ENCODE results near the gene SMARCC2.
A peak's percentile ranks its signal among the peaks of the same experiment; 100 is the strongest.

SMARCC2 gene

DNA sequence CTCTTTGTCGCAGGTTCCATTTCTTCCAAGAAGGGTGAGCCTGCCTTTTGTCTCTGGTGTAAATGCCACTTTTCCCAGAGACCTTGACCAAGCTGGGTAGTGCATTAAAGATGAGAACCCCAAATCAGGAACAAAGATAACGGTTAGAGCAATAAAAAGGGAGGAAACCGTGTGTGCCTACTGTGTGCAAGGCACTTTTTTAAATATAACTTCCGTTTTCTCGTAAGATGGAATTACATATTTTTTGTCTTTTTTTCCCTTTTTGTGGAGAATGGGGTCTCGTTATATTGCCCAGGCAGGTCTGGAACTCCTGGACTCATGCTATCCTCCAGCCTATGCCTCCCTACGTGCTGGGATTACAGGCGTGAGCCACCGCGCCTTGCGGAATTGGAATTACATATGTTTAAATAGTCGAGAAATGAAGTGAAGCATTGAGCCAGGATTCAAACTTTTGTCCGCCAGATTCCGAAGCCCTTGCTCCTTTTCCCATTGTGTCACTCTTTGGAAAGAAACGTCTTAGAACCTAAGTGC lies 34.4 kb upstream of the SMARCC2 start:
- Histone ChIP-seq H3K4me2 (ENCODE audit: low read length) (peak overlapping the region; percentile 78), H3K4me1 (ENCODE audit: control insufficient read depth, insufficient read depth, low read length) (peaks cover 26% of the 10 kb centered on the region), H3K9ac (ENCODE audit: low read depth, low read length) (peak overlapping the region; percentile 51), H3K36me3 (ENCODE audit: insufficient read depth, low read length) (no peaks in the 10 kb centered on the region), H3K27me3 (ENCODE audit: control insufficient read depth, insufficient read depth, low read length) (no peaks in the 10 kb centered on the region), H3K9me3 (replicated peaks; ENCODE audit: low read length) (no peaks in the 10 kb centered on the region), H3K4me3 (ENCODE audit: low read length) (peak overlapping the region; percentile 63)

DNA sequence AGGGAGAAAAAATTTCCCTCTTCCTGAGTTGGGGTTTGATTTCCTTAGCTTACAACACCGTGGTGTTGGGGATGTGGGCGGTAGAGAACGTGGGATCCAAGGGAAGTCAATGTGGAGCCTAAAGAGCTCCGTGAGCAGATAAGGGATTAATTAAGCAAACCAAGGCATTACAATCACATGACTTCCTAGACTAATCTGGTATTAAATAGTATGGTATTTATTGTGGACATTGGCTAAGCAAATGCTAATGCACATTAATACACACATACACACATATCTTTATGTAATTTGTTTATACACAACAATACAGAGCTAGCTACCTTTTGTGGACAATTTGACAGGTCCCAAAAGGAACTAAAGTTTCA lies 33.2 kb upstream of the SMARCC2 start:
- Histone ChIP-seq H3K4me2 (ENCODE audit: low read length) (peak overlapping the region; percentile 85), H3K4me3 (ENCODE audit: low read length) (peak overlapping the region; percentile 79), H3K36me3 (ENCODE audit: insufficient read depth, low read length) (no peaks in the 10 kb centered on the region), H3K4me1 (ENCODE audit: control insufficient read depth, insufficient read depth, low read length) (peaks cover 26% of the 10 kb centered on the region), H3K9ac (ENCODE audit: low read depth, low read length) (peak overlapping the region; percentile 88), H3K9me3 (replicated peaks; ENCODE audit: low read length) (no peaks in the 10 kb centered on the region), H3K27me3 (ENCODE audit: control insufficient read depth, insufficient read depth, low read length) (no peaks in the 10 kb centered on the region)

GRCh38 chr12:56221757-56222530 lies 32.7 kb upstream of the SMARCC2 start, which contains the start of gene RNF41:
RNF41 (minus strand) TSS chr12:56221922; CDS start chr12:56214047, 7,875 bp downstream.
- Histone ChIP-seq H3K4me3 (ENCODE audit: low read length) (peak within 1 kb of the TSS; percentile 79), H3K36me3 (ENCODE audit: insufficient read depth, low read length) (no peaks in the 10 kb centered on the region), H3K4me1 (ENCODE audit: control insufficient read depth, insufficient read depth, low read length) (peaks cover 26% of the 10 kb centered on the region), H3K9me3 (replicated peaks; ENCODE audit: low read length) (no peaks in the 10 kb centered on the region), H3K9ac (ENCODE audit: low read depth, low read length) (peak within 1 kb of the TSS; percentile 88), H3K27me3 (ENCODE audit: control insufficient read depth, insufficient read depth, low read length) (no peaks in the 10 kb centered on the region), H3K4me2 (ENCODE audit: low read length) (peak within 1 kb of the TSS; percentile 85)

GRCh38 chr12:56221232-56221756 lies 32.0 kb upstream of the SMARCC2 start:
- no peaks in the 10 kb centered on the region for H3K27me3 ChIP-seq (ENCODE audit: control insufficient read depth, insufficient read depth, low read length)
- H3K4me2 ChIP-seq (ENCODE audit: low read length) = peak overlapping the region; percentile 85
- H3K36me3 ChIP-seq (ENCODE audit: insufficient read depth, low read length) = peaks cover 4% of the 10 kb centered on the region
- no peaks in the 10 kb centered on the region for H3K9me3 ChIP-seq (replicated peaks; ENCODE audit: low read length)
- peak overlapping the region; percentile 79 for H3K4me3 ChIP-seq (ENCODE audit: low read length)
- H3K4me1 ChIP-seq (ENCODE audit: control insufficient read depth, insufficient read depth, low read length) = peaks cover 26% of the 10 kb centered on the region
- peak overlapping the region; percentile 88 for H3K9ac ChIP-seq (ENCODE audit: low read depth, low read length)

- Histone ChIP-seq H3K9ac (ENCODE audit: low read depth, low read length) (peak overlapping the region; percentile 88), H3K27me3 (ENCODE audit: control insufficient read depth, insufficient read depth, low read length) (no peaks in the 10 kb centered on the region), H3K4me1 (ENCODE audit: control insufficient read depth, insufficient read depth, low read length) (peaks cover 26% of the 10 kb centered on the region), H3K4me3 (ENCODE audit: low read length) (peak overlapping the region; percentile 79), H3K9me3 (replicated peaks; ENCODE audit: low read length) (no peaks in the 10 kb centered on the region), H3K36me3 (ENCODE audit: insufficient read depth, low read length) (peaks cover 8% of the 10 kb centered on the region), H3K4me2 (ENCODE audit: low read length) (peak overlapping the region; percentile 85)
Measured at GRCh38 chr12:56220611-56221231, 31.4 kb upstream of the SMARCC2 start.

- Histone ChIP-seq H3K4me1 (ENCODE audit: control insufficient read depth, insufficient read depth, low read length) (peaks cover 20% of the 10 kb centered on the region), H3K9ac (ENCODE audit: low read depth, low read length) (no peak overlapping the region), H3K36me3 (ENCODE audit: insufficient read depth, low read length) (peaks cover 13% of the 10 kb centered on the region), H3K4me2 (ENCODE audit: low read length) (peak overlapping the region; percentile 38), H3K4me3 (ENCODE audit: low read length) (no peak overlapping the region), H3K9me3 (replicated peaks; ENCODE audit: low read length) (no peaks in the 10 kb centered on the region), H3K27me3 (ENCODE audit: control insufficient read depth, insufficient read depth, low read length) (no peaks in the 10 kb centered on the region)
Measured at GRCh38 chr12:56219840-56220239, 30.6 kb upstream of the SMARCC2 start.

DNA sequence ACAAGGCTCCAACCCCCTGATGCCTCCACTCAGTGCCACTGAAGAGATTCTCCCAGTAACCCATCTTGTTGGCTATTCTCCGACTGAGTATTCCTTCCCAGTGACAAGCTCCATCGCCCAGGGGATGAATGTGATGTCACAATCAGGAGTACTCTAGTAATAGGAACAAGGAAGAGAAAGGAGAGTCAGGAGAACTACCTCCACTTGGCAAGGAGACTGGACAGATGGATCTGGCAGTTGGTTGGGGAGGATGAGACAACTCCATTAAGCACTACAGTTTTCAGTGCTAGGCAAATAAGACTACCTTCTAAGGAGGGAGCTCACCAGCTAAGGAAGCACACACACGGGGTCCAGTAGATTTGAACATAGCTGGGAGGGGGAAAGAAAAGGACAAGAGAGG lies 27.2 kb upstream of the SMARCC2 start:
- Histone ChIP-seq H3K9ac (ENCODE audit: low read depth, low read length) (no peak overlapping the region), H3K36me3 (ENCODE audit: insufficient read depth, low read length) (peaks cover 39% of the 10 kb centered on the region), H3K9me3 (replicated peaks; ENCODE audit: low read length) (no peaks in the 10 kb centered on the region), H3K27me3 (ENCODE audit: control insufficient read depth, insufficient read depth, low read length) (no peaks in the 10 kb centered on the region), H3K4me3 (ENCODE audit: low read length) (no peak overlapping the region), H3K4me1 (ENCODE audit: control insufficient read depth, insufficient read depth, low read length) (peaks cover 3% of the 10 kb centered on the region), H3K4me2 (ENCODE audit: low read length) (no peak overlapping the region)

DNA sequence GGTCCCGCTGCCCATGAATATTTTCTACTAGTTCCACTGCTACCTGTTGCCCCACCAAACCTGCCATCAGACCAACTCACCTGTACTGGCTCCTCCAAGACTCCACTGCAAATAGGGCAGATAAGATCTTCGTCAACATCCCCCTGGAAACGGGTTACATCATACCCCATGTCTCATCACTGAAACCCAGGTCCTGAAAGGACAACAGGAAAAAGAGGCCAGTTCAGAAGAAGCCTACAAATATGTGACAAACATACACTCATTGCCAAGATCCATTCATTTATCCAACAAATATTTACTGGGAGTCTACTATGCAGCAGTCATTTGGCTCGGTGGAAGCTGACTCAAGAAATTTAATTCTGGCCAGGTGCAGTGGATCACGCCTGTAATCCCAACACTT lies 24.6 kb upstream of the SMARCC2 start:
- H3K4me1 ChIP-seq (ENCODE audit: control insufficient read depth, insufficient read depth, low read length) = no peaks in the 10 kb centered on the region
- no peak overlapping the region for H3K4me2 ChIP-seq (ENCODE audit: low read length)
- H3K36me3 ChIP-seq (ENCODE audit: insufficient read depth, low read length) = peaks cover 53% of the 10 kb centered on the region
- no peak overlapping the region for H3K4me3 ChIP-seq (ENCODE audit: low read length)
- H3K9me3 ChIP-seq (replicated peaks; ENCODE audit: low read length) = no peaks in the 10 kb centered on the region
- H3K27me3 ChIP-seq (ENCODE audit: control insufficient read depth, insufficient read depth, low read length) = no peaks in the 10 kb centered on the region
- no peak overlapping the region for H3K9ac ChIP-seq (ENCODE audit: low read depth, low read length)

DNA sequence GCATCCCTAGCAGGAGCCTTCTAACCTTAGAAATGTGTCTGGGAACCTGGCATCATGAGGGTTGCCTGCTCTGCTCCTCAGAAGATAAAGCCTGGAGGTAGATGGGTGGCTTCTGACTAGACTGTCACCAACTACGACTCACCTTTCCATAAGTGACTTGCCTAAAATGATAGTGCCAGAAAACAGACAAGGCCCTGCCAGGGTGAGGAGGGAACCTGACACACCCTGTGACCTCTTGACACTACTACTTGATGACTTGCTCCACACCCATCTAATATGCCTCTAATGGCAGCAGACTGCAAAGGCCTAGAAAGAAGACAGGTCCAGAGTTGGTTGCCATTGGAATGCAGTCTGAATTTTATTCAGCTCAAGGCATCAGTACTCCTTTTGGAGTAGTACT lies 23.1 kb upstream of the SMARCC2 start:
- no peaks in the 10 kb centered on the region for H3K27me3 ChIP-seq (ENCODE audit: control insufficient read depth, insufficient read depth, low read length)
- no peak overlapping the region for H3K4me2 ChIP-seq (ENCODE audit: low read length)
- H3K9me3 ChIP-seq (replicated peaks; ENCODE audit: low read length) = no peaks in the 10 kb centered on the region
- H3K4me1 ChIP-seq (ENCODE audit: control insufficient read depth, insufficient read depth, low read length) = peaks cover 2% of the 10 kb centered on the region
- no peak overlapping the region for H3K9ac ChIP-seq (ENCODE audit: low read depth, low read length)
- no peak overlapping the region for H3K4me3 ChIP-seq (ENCODE audit: low read length)
- peaks cover 63% of the 10 kb centered on the region for H3K36me3 ChIP-seq (ENCODE audit: insufficient read depth, low read length)

DNA sequence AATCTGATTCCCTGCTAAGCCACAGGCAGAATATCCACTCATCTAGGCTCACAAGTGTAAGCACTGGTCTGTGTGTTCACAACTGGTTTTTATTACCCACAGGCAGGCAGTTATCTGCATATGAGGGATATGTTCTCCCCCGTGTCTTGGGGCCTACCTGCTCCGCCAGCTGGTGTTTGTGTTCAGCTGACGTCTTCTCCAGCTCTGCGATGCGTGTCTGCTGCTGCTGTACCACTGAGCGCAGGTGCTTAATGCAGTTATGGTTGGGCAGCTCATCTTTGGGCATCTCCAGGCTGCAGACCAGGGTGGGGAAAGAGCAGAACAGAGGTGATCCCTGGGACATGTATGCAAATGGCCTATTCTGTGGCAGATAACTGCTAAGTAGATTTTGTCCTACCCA lies 18.7 kb upstream of the SMARCC2 start:
- no peaks in the 10 kb centered on the region for H3K27me3 ChIP-seq (ENCODE audit: control insufficient read depth, insufficient read depth, low read length)
- no peak overlapping the region for H3K9ac ChIP-seq (ENCODE audit: low read depth, low read length)
- H3K4me1 ChIP-seq (ENCODE audit: control insufficient read depth, insufficient read depth, low read length) = peaks cover 13% of the 10 kb centered on the region
- no peaks in the 10 kb centered on the region for H3K9me3 ChIP-seq (replicated peaks; ENCODE audit: low read length)
- H3K4me3 ChIP-seq (ENCODE audit: low read length) = no peak overlapping the region
- no peak overlapping the region for H3K4me2 ChIP-seq (ENCODE audit: low read length)
- H3K36me3 ChIP-seq (ENCODE audit: insufficient read depth, low read length) = peaks cover 70% of the 10 kb centered on the region

- Histone ChIP-seq H3K9me3 (replicated peaks; ENCODE audit: low read length) (no peaks in the 10 kb centered on the region), H3K36me3 (ENCODE audit: insufficient read depth, low read length) (peaks cover 59% of the 10 kb centered on the region), H3K27me3 (ENCODE audit: control insufficient read depth, insufficient read depth, low read length) (no peaks in the 10 kb centered on the region), H3K9ac (ENCODE audit: low read depth, low read length) (no peak overlapping the region), H3K4me2 (ENCODE audit: low read length) (no peak overlapping the region), H3K4me3 (ENCODE audit: low read length) (no peak overlapping the region), H3K4me1 (ENCODE audit: control insufficient read depth, insufficient read depth, low read length) (peaks cover 13% of the 10 kb centered on the region)
Measured at GRCh38 chr12:56206452-56207166, 17.3 kb upstream of the SMARCC2 start.

All from skeletal muscle satellite cell (primary cell).